ENCODE measurements around the gene OR4X2. TPM values are rescaled to one million over a fixed set of nuclear protein-coding genes. Genes with fewer than 3 reads are reported as not detected.
"Not testable (repeated sequence)": the region's sequence is repeated elsewhere in the genome, so short reads cannot be mapped to it uniquely, and the experiment has no call there.

The OR4X2 gene
- total RNA-seq: not detected

GRCh38 chr11:48244804-48245203 is at the start of gene OR4X2:
TSS of gene OR4X2 (plus strand) at chr11:48245104. CDS start at chr11:48245104, 0 bp downstream.
- no peaks in the 10 kb centered on the region for H3K27me3 ChIP-seq
- H3K4me1 ChIP-seq: no peaks in the 10 kb centered on the region
- no peak for DNase-seq (ENCODE audit: low spot score in 2 of 2)
- H3K9me3 ChIP-seq: peaks cover 0 to 14% of the 10 kb centered on the region in 2 donors
- no peak within 1 kb of the TSS for H3K27ac ChIP-seq
- TF ChIP-seq CTCF (IDR thresholded peaks at IDR 0.05): no peak
- intact Hi-C loops (cut with DNase I): no loop called here
- H3K4me3 ChIP-seq: no peak within 1 kb of the TSS
- no peaks in the 10 kb centered on the region for H3K36me3 ChIP-seq

- Histone ChIP-seq H3K4me3 (no peak overlapping the region), H3K4me1 (no peaks in the 10 kb centered on the region), H3K27ac (no peak overlapping the region), H3K27me3 (no peaks in the 10 kb centered on the region), H3K36me3 (no peaks in the 10 kb centered on the region), H3K9me3 (no peaks in the 10 kb centered on the region)
- no peak for TF ChIP-seq CTCF (IDR thresholded peaks at IDR 0.05)
- DNase-seq (ENCODE audit: low spot score in 2 of 2): no peak
- intact Hi-C loops (cut with DNase I): no loop called here
These were observed 37.0 kb upstream of the OR4X2 start for GRCh38 chr11:48207881-48208280.

GRCh38 chr11:48210052-48210451 is 34.9 kb upstream of the OR4X2 start:
- intact Hi-C loops (cut with DNase I): no loop called here
- no peak overlapping the region for H3K27ac ChIP-seq

GRCh38 chr11:48216510-48216909 is 28.4 kb upstream of the OR4X2 start, which contains the start of gene OR4B1:
TSS of gene OR4B1 (plus strand) at chr11:48216810. CDS start at chr11:48216810, 0 bp downstream.
- DNase-seq (ENCODE audit: low spot score in 2 of 2): no peak
- Histone ChIP-seq H3K36me3 (no peaks in the 10 kb centered on the region), H3K9me3 (no peaks in the 10 kb centered on the region), H3K4me3 (no peak within 1 kb of the TSS), H3K27me3 (no peaks in the 10 kb centered on the region), H3K4me1 (no peaks in the 10 kb centered on the region), H3K27ac (no peak within 1 kb of the TSS)
- intact Hi-C loops (cut with DNase I): no loop called here
- no peak for TF ChIP-seq CTCF (IDR thresholded peaks at IDR 0.05)

More at GRCh38 chr11:48210052-48210451, 34.9 kb upstream of the OR4X2 start:
- no peak for DNase-seq (ENCODE audit: low spot score in 2 of 2)
- Histone ChIP-seq H3K4me1 (no peaks in the 10 kb centered on the region), H3K27me3 (no peaks in the 10 kb centered on the region), H3K4me3 (no peak overlapping the region), H3K36me3 (no peaks in the 10 kb centered on the region), H3K9me3 (no peaks in the 10 kb centered on the region)
- no peak for TF ChIP-seq CTCF (IDR thresholded peaks at IDR 0.05)

GRCh38 chr11:48228761-48229160 is 16.1 kb upstream of the OR4X2 start:
- H3K4me1 ChIP-seq: no peaks in the 10 kb centered on the region
- DNase-seq (ENCODE audit: low spot score in 2 of 2): no peak
- H3K27ac ChIP-seq: no peak overlapping the region
- no peak overlapping the region for H3K4me3 ChIP-seq
- intact Hi-C loops (cut with DNase I): no loop called here
- H3K27me3 ChIP-seq: no peaks in the 10 kb centered on the region
- no peak for TF ChIP-seq CTCF (IDR thresholded peaks at IDR 0.05)
- no peaks in the 10 kb centered on the region for H3K9me3 ChIP-seq
- no peaks in the 10 kb centered on the region for H3K36me3 ChIP-seq

GRCh38 chr11:48230057-48230456 is 14.8 kb upstream of the OR4X2 start:
- intact Hi-C loops (cut with DNase I); DNase-seq (ENCODE audit: low spot score in 2 of 2); H3K4me1 ChIP-seq; H3K9me3 ChIP-seq; H3K27ac ChIP-seq; H3K36me3 ChIP-seq; H3K27me3 ChIP-seq; H3K4me3 ChIP-seq: not testable (repeated sequence)
